Small intestine (tissue), 7 donors: Measurements from ENCODE around the gene TBC1D1. TPM values are rescaled to one million over a fixed set of nuclear protein-coding genes. Genes with fewer than 3 reads are reported as not detected.

Experiments used
- DNase-seq, 2 donors: peaks; one replicate each; pipeline versions ENCODE4 v3.0.0 to v3.0.0-alpha.2; 2013
- FAIRE-seq: peaks from 2 replicates; lab custom pipeline; 2012; peaks lifted over from hg19 to GRCh38; lab: Jason Lieb, UNC
- H3K27ac ChIP-seq, 3 donors: one replicate each; pipeline ENCODE4 v1.5.1; 2013; ENCODE audit warnings: low read length in 2 of 3, mild to moderate bottlenecking in 2 of 3, control low read depth in 1 of 3, inconsistent platforms in 1 of 3, low read depth in 1 of 3, moderate library complexity in 1 of 3
- H3K27me3 ChIP-seq, 3 donors: one replicate each; pipeline ENCODE4 v1.6.1; 2013; ENCODE audit warnings: low read length in 3 of 3, inconsistent platforms in 1 of 3; ENCODE audit not compliant: control insufficient read depth in 3 of 3, insufficient read depth in 3 of 3
- H3K36me3 ChIP-seq, 3 donors: one replicate each; pipeline ENCODE4 v1.6.1; 2013; ENCODE audit warnings: low read length in 3 of 3, inconsistent platforms in 1 of 3, low read depth in 1 of 3, mild to moderate bottlenecking in 1 of 3, moderate library complexity in 1 of 3; ENCODE audit not compliant: control insufficient read depth in 3 of 3, insufficient read depth in 2 of 3
- H3K4me1 ChIP-seq, 3 donors: one replicate each; pipeline ENCODE4 v1.6.1; 2013; ENCODE audit warnings: low read length in 2 of 3, inconsistent platforms in 1 of 3, low read depth in 1 of 3, mild to moderate bottlenecking in 1 of 3, moderate library complexity in 1 of 3; ENCODE audit not compliant: control insufficient read depth in 3 of 3, insufficient read depth in 2 of 3
- H3K4me3 ChIP-seq, 3 donors: one replicate each; pipeline ENCODE4 v1.5.1; 2013; ENCODE audit warnings: low read length in 3 of 3, control low read depth in 1 of 3, inconsistent platforms in 1 of 3, low read depth in 1 of 3, mild to moderate bottlenecking in 1 of 3, moderate library complexity in 1 of 3
- H3K9me3 ChIP-seq, 2 donors: one replicate each; pipeline ENCODE4 v1.6.1; 2013; ENCODE audit warnings: low read depth in 1 of 2, low read length in 1 of 2; ENCODE audit not compliant: control insufficient read depth in 2 of 2, insufficient read depth in 1 of 2
- WGBS, 3 donors: extraction: QIAGEN DNeasy Blood & Tissue Kit; methylation state at CpG; one replicate each; pipeline ENCODE4 v1.1.7; 2013; 5-methylcytosine and 5-hydroxymethylcytosine counted together
- polyA plus RNA-seq, 4 donors: library from polyadenylated mRNA; stranded (reverse) in 3 of 4; unstranded in 1 of 4; fragments of 200-250 nt in 3 of 4; fragments of 120-200 nt in 1 of 4; gene quantifications; one replicate each; pipeline versions ENCODE4 v1.2.1 to v1.2.3, GENCODE V29; 2013
- donor health status: healthy with polysubstance abuse.
- donor health status: control.
- donor health status: control.
- donor health status: Bipolar disorder and iron deficiency.
- donor health status: healthy.

Gene TBC1D1
- polyA plus RNA-seq, 4 donors: 38.3 to 118 (median 41.5) TPM

DNA sequence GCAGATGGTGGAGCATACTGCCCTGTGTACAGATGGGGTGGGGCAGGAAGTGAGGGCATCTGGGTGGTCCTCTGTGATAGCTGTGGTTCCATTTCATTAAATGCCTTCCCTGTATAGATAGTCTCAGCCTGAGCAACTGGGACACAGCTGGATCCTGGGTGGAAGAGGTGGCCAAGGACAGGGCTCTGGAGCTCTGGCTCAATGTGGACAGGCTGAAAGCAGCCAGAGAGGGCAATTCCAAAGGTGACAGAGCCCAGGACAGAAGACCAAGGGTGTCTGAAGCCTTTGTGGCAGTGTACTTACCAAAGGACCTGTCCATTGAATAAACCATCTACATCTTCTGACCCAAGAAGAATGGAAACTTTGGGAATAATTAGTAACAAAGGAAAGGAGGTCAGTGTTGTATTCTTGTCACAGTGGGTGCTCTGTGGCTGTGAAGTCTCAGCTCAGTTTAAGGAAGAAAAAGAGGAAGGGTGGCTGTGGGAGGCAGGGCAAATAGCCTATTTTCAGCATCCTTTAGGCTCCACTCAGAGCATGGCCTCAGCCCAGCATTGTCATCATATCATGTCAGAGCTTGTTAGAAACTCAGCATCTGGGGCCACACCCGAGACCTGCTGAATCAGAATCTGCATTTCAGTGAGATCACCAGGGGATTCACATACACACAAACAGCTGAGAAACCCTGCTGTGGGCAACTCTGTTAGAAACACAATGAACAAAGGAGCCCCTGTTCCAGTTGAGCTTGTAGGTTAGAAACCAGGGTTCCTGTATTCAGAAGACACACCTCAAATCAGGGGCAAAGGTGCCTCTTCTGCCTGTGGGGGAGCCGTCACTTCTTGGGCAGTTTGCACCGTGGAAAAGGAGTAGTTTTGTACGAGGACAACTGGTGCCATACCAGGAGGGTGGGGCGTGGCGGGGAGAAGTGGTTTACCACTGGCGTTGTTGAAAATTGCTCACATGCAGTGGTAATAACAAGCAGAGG is 237.9 kb downstream of the TBC1D1 start:
- H3K36me3 ChIP-seq: peaks cover 0 to 28% (median 6%) of the 10 kb centered on the region in 3 donors
- H3K27me3 ChIP-seq: no peaks in the 10 kb centered on the region
- H3K4me3 ChIP-seq: no peak overlapping the region
- peak overlapping the region; percentile 3 to 80 (median 80) for H3K27ac ChIP-seq
- no peak for FAIRE-seq
- 13 to 40% (median 29%) methylated on average over 7 of the region's 7 CpGs for WGBS, 3 donors
- H3K4me1 ChIP-seq: peaks cover 8 to 50% (median 26%) of the 10 kb centered on the region in 3 donors
- no peaks in the 10 kb centered on the region for H3K9me3 ChIP-seq
- DNase-seq: peak; percentile 53 to 79

DNA sequence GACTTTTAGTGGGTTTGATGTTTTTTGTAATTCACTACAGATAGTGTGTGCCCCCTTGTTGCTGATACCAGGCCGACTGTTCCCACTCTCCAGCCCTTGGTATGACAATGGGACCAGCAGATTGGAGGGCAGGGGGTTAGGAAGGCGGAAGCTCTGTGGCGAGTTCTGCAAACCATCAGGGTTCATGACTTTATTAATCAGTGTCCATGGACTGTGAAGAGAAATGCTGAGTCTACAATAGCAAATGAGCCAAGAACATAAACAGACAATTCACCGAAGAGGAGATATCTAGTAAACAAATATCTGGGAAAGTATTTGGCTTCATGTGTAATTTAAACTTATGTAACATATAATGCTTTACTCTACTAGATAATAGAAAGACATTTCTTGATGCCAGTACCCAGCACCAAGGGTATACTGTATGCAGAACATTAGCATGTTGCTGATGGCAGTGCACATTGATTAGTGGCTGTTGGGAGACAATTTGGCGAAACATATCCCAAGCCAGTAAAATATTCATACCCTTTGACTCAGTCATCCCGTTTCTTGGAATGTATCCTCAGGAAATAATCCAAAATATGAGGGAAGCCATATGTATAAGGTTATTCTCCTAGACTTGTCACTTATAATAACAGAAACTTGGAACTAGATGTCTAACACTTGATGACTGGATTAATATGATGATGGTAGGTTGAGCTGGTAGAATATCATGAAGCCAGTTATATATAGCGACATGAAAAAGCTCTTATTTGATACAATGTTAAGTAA is 238.8 kb downstream of the TBC1D1 start:
- FAIRE-seq (no peak), DNase-seq (no peak)
- H3K27ac ChIP-seq: peak overlapping the region in 2 of 3 donors; percentile 80
- no peaks in the 10 kb centered on the region for H3K27me3 ChIP-seq
- 57 to 71% (median 64%) methylated on average over 7 of the region's 7 CpGs for WGBS, 3 donors
- H3K36me3 ChIP-seq: peaks cover 0 to 26% (median 6%) of the 10 kb centered on the region in 3 donors
- H3K9me3 ChIP-seq: no peaks in the 10 kb centered on the region
- H3K4me1 ChIP-seq: peaks cover 11 to 59% (median 27%) of the 10 kb centered on the region in 3 donors
- no peak overlapping the region for H3K4me3 ChIP-seq

GRCh38 chr4:38130884-38131283 is 240.0 kb downstream of the TBC1D1 start:
- peaks cover 11 to 63% (median 27%) of the 10 kb centered on the region in 3 donors for H3K4me1 ChIP-seq

GRCh38 chr4:38131371-38132091 is 240.6 kb downstream of the TBC1D1 start:
- WGBS, 3 donors: 51 to 57% (median 56%) methylated on average over 12 of the region's 12 CpGs
- Histone ChIP-seq H3K9me3 (no peaks in the 10 kb centered on the region), H3K4me1 (peaks cover 11 to 63% (median 27%) of the 10 kb centered on the region in 3 donors), H3K27ac (peak overlapping the region; percentile 35 to 87 (median 79)), H3K36me3 (peaks cover 0 to 33% (median 0%) of the 10 kb centered on the region in 3 donors), H3K4me3 (no peak overlapping the region), H3K27me3 (no peaks in the 10 kb centered on the region)
- FAIRE-seq (no peak), DNase-seq (peak; percentile 24 to 44)

More at GRCh38 chr4:38130884-38131283, 240.0 kb downstream of the TBC1D1 start:
- DNase-seq: no peak
- no peak overlapping the region for H3K4me3 ChIP-seq
- peak overlapping the region in 2 of 3 donors; percentile 18 to 79 for H3K27ac ChIP-seq
- H3K9me3 ChIP-seq: no peaks in the 10 kb centered on the region
- no peak for FAIRE-seq
- H3K36me3 ChIP-seq: peaks cover 0 to 33% (median 0%) of the 10 kb centered on the region in 3 donors
- WGBS, 3 donors: 59 to 73% (median 60%) methylated on average over 3 of the region's 3 CpGs
- H3K27me3 ChIP-seq: no peaks in the 10 kb centered on the region

GRCh38 chr4:38132107-38132673 is 241.3 kb downstream of the TBC1D1 start:
- Histone ChIP-seq H3K9me3 (no peaks in the 10 kb centered on the region), H3K27ac (peak overlapping the region; percentile 35 to 87 (median 79)), H3K36me3 (peaks cover 0 to 37% (median under 1%) of the 10 kb centered on the region in 3 donors), H3K4me1 (peaks cover 11 to 63% (median 27%) of the 10 kb centered on the region in 3 donors), H3K4me3 (no peak overlapping the region), H3K27me3 (no peaks in the 10 kb centered on the region)
- 5 to 6% (median 6%) methylated on average over 8 of the region's 8 CpGs for WGBS, 3 donors
- FAIRE-seq (no peak), DNase-seq (peak; percentile 76 to 80)

DNA sequence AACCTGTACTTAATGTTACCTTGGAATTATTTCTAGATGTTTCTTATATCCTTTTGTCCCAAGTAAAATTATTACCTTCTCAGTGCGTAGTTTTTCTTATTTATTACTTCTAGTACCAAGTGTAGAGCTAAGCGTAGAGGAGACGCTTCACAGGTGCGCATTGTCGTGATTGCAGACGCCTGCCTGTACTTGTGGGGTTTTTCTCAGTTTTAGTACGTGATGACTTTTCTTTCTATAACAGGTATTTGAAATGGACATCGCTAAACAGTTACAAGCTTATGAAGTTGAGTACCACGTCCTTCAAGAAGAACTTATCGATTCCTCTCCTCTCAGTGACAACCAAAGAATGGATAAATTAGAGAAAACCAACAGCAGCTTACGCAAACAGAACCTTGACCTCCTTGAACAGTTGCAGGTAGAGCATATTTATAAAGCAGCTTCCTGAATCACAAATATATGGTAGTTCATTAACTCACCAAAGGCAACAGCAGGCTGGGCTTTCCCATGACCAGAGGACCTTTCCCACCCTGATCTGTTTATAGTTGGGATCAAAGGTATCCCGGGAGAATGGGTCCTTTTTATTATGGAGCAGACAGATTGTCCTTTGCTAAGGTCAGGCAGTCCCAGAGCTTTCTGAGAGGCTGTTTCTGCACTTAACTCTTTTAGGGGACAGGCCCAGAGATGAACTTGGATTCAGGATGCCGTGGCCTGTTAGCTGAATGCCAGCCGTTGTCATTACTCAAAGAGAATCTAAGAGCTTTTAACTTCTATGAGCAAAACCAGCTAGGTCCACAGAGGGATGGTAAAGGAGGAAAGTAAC is 242.2 kb downstream of the TBC1D1 start:
- Histone ChIP-seq H3K27me3 (no peaks in the 10 kb centered on the region), H3K9me3 (no peaks in the 10 kb centered on the region), H3K27ac (peak overlapping the region; percentile 65 to 79 (median 74)), H3K4me1 (peaks cover 11 to 63% (median 27%) of the 10 kb centered on the region in 3 donors), H3K36me3 (peaks cover 0 to 36% (median 4%) of the 10 kb centered on the region in 3 donors), H3K4me3 (no peak overlapping the region)
- FAIRE-seq (no peak), DNase-seq (peak; percentile 93 to 97)
- WGBS, 3 donors: 17 to 57% (median 36%) methylated on average over 14 of the region's 14 CpGs
